ENCODE results near the gene ATP2C2.
"Not testable (repeated sequence)": the region's sequence is repeated elsewhere in the genome, so short reads cannot be mapped to it uniquely, and the experiment has no call there.

The ATP2C2 gene

GRCh38 chr16:84340325-84341040 lies 27.9 kb upstream of the ATP2C2 start:
- DNase-seq, result no peak

DNA sequence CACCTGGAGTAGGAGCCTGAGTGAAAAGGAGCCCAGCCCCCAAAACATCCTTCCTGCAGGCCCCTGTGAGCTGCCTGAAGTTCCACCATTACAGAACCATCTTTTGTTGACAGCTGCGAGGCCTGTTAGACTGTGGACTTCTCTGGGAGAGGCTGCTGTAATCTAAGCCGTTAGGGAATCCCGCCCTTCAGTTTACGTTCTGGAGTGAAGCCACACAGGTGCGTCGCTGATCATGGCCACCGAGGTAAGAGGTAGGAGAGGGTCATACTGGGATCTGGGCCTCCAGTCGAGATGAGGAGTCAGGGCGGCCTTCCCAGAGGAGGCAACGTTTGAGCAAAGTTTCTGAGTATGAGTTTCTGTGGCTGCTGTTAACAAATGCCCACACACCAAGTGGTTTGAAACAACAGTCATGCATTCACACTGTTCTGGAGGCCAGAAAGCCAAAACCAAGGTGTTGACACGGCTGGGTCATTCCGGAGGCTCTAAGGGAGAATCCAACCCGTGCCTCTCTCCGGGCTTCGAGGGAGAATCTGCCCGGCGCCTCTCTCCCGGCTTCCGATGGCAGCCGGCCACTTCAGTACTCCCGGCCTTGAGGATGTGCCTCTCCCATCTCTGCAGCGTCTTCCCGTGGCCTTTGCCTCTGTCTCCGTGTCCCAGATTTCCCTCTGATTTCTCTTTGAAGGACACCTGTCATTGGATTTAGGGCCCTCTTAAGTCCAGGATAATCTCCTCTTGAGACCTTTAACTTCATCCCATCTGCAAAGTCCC lies 26.6 kb upstream of the ATP2C2 start:
- no peak for DNase-seq

GRCh38 chr16:84343800-84344199 lies 24.5 kb upstream of the ATP2C2 start:
- DNase-seq, result not testable (repeated sequence)

- no peak for DNase-seq
Measured at GRCh38 chr16:84344781-84345180, 23.6 kb upstream of the ATP2C2 start.

- DNase-seq, result no peak
Measured at GRCh38 chr16:84347161-84347560, 21.2 kb upstream of the ATP2C2 start.

DNA sequence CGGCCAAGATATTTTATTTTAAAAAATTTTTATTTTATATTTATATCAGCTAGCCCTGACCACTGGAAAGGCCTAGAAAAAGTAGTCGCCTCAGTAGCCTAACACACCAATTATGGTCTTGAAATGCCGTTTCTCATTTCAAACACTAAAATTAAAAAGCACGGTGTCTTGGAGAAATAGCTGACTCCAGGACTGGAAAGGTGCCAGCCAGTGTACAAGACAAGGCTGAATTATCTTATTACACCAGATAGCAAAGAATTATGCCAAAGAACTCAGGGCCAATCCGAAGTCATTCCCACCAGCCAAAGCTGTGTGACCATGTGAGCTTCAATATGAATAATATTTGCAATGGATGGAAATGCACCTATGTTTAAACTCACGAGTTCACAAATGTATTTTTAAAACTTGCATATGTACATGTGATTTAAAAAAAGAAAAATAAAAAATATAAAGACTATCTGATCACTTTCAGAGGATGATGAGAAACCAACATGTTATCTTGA lies 19.9 kb upstream of the ATP2C2 start:
- no peak for DNase-seq

- no peak for DNase-seq
Measured at GRCh38 chr16:84349862-84350684, 18.3 kb upstream of the ATP2C2 start.

GRCh38 chr16:84350685-84351400 lies 17.5 kb upstream of the ATP2C2 start:
- no peak for DNase-seq

GRCh38 chr16:84351630-84352029 lies 16.7 kb upstream of the ATP2C2 start:
- DNase-seq, result no peak

- no peak for DNase-seq
Measured at GRCh38 chr16:84354306-84354705, 14.0 kb upstream of the ATP2C2 start.

DNA sequence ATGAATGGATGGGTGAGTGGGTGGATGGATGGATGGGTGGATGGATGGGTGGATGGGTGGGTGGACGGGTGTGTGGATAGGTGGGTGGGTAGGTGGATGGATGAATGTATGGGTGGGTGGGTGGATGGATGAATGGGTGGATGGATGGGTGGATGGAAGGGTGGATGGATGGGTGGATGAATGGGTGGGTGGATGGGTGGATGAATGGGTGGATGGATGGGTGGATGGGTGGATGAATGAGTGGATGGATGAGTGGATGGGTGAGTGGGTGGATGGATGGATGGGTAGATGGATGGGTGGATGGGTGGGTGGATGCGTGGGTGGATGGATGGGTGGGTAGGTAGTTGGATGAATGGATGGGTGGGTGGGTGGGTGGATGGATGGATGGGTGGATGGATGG lies 13.2 kb upstream of the ATP2C2 start:
- no peak for DNase-seq

GRCh38 chr16:84356176-84356575 lies 12.2 kb upstream of the ATP2C2 start:
- DNase-seq, result no peak

DNA sequence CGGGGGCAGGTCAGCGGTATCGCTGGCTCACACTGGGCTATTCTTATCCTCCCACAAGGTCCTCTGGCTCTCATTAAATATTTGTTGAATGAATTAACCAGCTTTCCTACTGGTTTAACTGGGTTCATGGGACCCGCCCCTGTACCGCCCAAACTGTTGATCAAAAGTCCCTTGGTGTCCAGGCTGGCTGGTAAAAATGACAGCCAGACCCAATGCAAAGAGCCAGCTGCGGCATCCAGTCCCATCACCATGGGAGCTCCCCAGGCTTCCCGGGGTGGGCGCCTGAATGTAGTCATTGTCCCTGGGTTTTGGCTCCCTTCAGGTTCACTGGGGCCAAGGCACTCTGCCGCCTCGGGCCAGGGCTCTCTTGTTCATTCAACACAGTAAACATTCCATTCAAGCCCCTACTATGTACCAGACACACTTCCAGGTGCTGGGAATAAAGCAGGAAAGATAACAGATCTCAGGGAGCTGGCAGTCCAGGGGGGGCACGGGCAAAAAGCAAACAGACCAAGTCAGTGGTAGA lies 11.7 kb upstream of the ATP2C2 start:
- peak; percentile 73 for DNase-seq

DNA sequence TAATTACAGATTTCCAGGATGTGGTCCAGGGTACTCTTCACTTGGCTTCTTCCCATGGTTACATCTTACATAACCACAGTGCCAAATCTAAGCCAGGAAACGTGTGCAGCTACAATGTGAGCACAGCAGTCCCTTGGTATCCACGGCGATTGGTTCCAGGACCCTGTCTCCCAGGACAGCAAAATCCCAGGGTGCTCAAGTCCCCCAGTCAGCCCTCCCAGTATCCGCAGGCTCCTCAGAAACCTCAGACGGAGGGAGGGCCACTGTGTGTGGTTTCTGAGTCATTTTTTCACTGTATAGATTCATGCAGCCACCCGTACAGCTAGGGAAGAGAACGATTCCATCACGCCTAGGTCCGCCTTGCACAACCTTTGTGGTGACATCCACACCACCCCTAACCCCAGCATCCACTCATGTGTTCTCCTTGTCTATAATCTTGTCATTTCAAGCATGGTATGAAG lies 11.1 kb upstream of the ATP2C2 start:
- peak; percentile 73 for DNase-seq

DNA sequence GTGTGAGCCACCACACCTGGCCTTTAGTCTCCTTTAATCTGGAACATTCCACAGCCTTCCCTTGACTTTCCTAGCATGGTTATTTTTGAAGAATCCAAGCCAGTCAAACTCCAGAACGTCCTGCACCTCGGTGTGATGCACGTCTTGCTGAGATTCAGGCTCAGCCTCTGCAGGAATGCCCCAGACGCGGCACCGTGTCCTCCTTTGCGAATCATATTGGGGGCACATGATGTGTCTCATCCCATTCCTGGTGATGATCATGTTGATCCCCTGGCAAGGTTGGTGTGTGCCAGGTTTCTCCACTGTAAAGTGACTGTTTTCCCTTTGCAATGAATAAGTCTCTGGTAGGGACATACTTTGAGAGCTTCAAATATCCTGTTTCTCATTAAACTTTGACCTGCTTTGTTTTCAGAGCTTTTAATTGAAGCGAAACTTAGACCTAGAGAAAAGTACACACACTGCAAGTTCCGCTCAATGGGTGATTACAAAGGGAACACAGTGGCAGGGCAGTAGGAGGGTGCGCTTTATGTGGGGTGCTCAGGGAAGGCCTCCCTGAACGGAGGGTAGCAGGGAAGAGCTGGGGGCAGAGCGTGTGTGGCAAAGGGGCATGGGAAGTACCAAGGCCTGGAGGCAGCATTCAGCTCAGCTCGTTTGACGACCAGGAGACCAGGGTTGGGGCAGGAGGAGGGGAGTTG lies 9.6 kb upstream of the ATP2C2 start:
- DNase-seq, result no peak

- no peak for DNase-seq
Measured at GRCh38 chr16:84359326-84359725, 9.0 kb upstream of the ATP2C2 start.

DNA sequence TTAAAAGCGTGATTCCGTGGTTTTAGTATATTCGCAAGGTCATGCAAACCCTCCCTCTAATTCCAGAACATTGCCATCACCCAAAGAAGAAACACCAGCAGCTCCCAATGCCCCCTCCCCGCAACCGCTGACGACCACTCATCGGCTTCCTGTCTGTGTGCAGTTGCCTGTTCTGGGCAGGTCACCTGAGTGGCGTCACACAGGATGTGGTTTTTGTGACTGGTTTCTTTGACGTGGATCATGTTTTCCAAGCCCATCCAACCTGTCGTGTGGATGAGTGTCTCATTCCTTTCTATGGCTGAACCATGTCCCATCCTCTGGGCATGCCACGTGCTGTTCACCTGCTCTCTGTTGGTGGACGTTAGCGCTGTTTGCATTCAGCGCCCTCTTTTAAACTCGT lies 8.2 kb upstream of the ATP2C2 start:
- DNase-seq, result no peak

DNA sequence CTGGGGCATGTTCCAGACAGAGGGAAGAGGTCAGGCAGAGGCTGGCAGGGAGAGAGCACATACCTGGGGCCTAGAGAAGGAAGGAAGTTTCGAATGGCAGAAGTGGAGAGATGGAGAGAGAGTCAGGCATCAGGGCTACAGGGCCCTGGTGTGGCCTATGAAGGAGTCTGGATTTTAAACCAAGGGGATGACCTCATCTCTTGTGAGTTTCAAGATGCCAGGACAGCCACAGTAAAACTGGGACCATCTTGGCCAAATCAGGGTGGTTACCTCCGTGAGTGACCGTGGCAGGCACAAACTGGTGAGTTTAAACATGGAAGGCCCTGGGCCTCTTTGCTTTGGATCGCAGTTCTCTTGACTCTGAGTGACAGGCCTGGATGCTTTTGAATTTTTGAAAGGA lies 7.6 kb upstream of the ATP2C2 start:
- no peak for DNase-seq

- no peak for DNase-seq
Measured at GRCh38 chr16:84361546-84361945, 6.8 kb upstream of the ATP2C2 start.

GRCh38 chr16:84362471-84362941 lies 5.8 kb upstream of the ATP2C2 start:
- DNase-seq, result peak; percentile 24

DNA sequence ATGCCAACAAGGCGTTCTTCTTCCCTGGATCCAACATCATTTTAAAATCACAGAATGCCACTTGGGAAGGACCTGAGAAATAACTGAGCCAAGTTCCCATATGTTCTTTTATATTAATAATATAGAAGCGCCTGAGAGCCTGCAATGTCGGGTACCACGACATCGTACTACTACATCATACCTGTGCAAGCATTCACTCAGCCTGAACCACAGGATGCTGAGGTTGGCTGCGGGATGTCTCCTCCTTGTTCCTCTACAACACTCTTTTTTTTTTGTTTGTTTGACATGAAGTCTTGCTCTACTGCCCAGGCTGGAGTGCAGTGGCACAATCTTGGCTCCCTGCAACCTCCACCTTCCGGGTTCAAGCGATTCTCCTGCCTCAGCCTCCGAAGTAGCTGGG lies 2.1 kb upstream of the ATP2C2 start:
- DNase-seq, result no peak

DNA sequence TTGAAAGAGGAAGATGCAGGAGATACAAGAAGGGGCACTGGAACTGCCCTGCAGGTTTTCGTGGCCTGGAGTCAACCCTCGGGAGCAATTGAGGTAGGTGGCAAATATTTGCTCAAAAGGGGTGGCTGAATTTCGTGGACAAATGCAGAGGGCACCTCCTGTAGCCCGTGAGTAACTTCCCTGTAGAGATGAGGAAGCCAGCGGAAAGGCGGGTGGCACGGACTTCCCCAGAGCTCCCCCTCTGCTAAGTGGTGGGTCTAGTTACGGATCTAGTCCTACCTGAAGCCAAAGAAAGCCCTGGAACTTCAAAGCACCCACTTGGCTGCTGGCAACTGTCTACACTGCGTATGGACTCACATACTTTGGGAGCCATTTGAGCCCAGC lies 1.0 kb upstream of the ATP2C2 start:
- DNase-seq, result no peak

Data from NCI-H1092 treated with DMSO at 0.1 percent for 48 hours (cell line).